CD1c-positive myeloid dendritic cell (primary cell): ENCODE data around the gene FAM114A2.
"Not testable (repeated sequence)": the region's sequence is repeated elsewhere in the genome, so short reads cannot be mapped to it uniquely, and the experiment has no call there.

Experiments used
- DNase-seq: peaks from one replicate; pipeline ENCODE4 v3.0.0-alpha.2; 2016; ENCODE audit errors: extremely low spot score

Gene FAM114A2

DNA sequence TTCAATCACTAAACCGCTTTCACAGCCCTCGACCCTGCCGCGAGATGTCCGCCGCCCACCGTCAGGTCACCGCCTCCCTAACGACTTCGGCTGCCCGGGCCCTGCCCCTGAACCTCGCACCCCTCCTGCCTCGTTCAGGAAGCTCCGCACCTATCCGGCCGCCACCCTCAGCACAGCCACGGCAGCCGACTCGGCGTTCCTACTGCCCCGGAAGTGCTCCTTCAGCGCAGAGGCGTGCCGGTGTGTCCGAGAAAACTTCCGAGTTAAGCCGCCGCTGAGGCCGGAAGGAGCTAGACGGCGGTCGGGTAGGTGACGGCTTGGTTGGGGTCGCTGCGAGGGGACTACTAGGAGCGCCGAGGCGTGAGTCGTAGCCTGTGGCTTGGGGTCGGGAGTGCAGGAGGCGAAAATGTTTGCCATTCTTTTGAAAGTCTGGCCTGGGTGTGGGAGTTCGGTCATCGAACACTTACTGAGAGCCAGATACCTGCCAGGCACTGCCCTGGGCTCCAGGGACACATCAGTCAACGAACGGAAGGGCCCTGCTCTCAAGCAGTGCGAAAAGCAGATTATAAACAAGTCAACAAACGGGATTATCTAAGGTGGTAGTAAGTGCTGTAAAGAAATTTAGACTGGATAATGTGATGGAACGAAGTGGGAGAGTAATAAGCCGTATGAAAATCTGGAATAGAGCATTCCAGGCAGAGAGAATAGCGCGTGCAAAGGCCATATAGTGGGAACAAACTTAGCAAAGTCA lies at the start of gene FAM114A2, which contains the start of gene MFAP3:
Gene FAM114A2 (minus strand): TSS at position 204 of the 751 bp plus-strand sequence. CDS start 3,957 bp downstream, outside the sequence.
Gene MFAP3 (plus strand): TSS at position 261 of the 751 bp plus-strand sequence. CDS start 10,756 bp downstream, outside the sequence.
- peak; percentile 92 for DNase-seq

DNA sequence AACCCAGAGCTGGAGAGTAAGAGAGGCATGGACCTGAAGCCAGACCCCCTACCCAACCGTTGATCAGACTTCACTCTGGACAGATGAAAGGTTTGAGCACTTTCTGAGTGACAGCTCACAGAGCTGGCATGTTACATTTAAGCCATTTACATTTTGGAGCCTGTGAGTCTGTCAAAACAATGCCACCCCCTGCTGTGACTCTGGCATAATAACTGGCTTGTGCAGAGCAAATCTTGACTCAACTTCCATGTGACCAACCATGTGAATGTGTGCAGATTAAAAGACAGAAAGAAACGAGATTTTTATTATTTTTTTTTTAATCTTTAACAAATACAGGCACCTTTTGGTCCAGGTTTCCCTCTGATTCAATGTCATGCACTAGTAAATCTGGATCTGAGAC lies 48.5 kb upstream of the FAM114A2 start:
- DNase-seq: no peak

DNA sequence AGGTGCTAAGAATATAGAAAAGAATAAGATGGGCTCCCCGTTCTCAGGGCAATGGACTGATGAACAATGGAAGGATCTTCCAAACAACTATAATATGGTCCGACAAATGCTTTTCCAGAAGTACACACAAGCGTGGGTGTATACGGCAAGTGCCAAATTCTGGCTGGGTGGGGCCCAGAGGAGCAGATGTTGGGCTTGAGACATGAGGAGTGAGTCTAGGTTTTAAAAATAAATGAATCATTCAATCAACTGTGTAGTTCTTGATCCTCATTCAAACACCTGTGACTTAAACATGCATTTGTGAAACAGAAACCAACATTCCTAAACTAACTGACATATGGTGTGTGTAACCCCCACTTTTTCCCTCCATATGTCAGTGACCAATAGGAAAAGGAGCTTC lies 47.9 kb upstream of the FAM114A2 start:
- DNase-seq: no peak

DNA sequence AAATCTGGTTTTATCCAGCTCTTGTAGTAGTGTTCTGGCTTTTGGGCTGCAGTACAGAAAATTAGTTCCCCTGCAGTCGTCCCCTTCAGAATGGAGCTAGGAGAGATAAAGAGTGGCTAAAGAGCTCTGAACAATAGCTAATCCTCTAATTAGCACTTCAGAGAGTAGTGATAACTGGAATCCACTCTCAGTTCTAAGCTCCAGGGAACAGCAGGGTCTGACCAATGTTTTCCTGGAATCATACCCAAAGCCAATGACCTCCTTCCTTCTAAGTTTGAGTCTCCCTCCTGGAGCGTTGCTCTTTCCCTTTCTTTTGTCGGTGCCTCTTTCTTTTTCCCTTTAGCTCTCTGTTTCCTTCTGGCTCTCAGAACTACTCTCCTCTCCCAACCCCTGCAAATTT lies 47.4 kb upstream of the FAM114A2 start:
- no peak for DNase-seq

DNA sequence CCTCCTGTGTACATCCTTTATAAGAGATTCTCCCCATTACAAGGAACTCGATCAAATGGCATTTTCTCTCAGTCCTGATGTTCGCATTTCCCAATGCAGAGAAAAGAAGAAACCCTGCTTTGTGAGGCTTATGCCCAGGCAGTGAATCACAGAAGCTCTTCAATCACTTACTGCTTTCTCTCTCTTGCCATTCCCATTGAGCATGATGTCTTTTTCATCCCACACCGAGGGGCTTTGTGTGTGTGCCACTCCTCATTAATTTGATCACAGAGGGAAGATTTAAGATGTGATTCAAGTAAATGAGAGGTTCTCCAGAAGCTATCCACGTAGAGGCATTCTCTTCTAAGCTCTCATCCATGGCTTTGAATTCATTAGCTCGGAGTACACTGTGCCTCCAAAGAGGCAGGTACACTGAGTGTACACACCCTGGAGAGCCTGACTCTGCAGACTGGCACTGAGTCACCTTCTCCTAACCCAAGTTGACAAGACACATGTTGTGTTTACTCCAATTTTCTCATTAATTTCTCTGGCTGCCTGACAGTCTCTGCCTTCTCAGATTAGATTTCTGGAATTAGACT lies 45.4 kb upstream of the FAM114A2 start:
- DNase-seq: no peak

DNA sequence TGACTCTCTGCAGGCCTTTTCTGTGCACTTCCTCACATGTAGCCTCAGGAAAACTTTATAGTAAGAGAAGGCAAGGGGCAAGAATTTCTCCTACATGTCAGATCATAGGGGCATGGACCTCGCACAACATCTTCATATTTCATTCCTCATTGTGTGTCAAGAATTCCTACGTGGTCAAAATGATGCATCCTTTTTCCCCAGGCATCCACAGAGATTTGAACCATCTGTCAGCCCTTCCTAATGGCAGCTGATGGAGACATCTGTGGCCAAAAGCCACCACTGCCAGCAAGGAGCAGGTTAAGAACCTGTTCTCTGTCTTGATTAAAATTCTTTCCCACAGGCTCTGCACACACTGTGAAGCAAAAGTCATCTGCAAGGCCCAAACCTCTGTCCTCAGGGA lies 42.5 kb upstream of the FAM114A2 start:
- DNase-seq: no peak

DNA sequence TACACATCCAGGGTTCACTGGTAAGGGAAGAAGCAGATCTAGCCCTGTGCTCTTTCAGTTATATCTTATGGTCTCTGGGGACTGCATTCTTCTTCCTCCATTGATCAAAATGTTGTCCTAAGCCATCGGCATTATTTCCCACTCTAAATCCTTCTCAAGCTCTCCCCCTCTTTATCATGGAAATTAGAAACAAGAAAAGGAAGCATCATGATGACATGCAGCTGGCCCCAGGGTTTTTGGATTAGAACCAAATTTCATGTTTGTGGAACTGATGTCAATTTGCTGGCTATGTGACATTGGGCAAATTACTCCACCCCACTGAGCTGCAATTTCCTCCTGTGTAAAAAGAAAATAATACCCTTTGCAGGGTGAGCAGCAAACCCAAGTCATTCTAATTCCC lies 39.6 kb upstream of the FAM114A2 start:
- no peak for DNase-seq

DNA sequence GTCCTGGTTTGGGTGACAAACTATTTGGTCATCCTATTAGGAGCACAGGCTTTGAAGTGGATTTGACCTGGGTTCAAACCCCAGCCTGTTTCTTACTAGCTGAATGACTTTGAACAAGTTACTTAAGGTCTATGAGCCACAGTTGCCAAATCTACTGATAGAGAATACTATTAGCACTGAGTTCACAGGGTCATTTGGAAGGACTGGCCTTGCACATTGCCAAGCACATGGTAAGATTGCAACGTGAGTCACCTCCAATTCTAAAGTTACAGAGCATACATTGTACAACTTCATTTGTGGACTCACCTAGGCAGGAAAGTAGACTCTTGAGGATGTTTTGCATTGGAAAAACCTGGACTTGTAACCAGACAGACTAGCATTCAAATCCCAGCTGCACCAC lies 39.0 kb upstream of the FAM114A2 start:
- DNase-seq: no peak

DNA sequence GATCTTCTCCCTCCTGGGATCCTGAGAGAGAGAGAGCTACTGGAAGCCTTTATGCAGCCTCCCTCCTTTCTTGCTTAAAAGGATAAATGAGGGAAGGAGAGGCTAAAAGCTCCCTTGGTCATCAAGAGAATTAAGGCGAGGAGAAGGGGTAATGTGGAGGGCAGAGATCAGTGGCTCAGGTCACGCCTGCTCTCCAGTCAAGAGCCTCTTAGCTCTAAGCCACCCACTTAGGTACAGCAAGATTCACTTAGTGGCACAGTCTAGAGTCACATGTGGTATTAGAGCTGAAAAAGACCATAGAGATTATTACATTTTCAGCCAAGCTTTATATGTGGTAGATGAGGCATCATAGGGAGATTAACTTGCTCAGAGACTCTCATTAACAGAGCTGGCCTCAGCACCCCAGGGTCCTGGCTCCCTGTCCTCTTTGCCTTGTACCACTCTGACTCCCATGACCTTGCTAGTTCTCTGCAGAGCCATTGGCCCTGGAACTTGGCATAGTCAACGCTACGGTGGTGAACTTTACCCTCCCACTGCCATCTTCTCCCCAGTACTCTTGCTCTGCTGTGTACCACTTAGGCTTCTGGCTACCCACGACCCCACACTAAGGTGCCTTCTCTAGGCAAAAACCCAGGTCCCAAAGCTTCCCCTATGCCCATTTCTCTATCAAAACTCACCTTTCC lies 37.7 kb upstream of the FAM114A2 start:
- DNase-seq: no peak

DNA sequence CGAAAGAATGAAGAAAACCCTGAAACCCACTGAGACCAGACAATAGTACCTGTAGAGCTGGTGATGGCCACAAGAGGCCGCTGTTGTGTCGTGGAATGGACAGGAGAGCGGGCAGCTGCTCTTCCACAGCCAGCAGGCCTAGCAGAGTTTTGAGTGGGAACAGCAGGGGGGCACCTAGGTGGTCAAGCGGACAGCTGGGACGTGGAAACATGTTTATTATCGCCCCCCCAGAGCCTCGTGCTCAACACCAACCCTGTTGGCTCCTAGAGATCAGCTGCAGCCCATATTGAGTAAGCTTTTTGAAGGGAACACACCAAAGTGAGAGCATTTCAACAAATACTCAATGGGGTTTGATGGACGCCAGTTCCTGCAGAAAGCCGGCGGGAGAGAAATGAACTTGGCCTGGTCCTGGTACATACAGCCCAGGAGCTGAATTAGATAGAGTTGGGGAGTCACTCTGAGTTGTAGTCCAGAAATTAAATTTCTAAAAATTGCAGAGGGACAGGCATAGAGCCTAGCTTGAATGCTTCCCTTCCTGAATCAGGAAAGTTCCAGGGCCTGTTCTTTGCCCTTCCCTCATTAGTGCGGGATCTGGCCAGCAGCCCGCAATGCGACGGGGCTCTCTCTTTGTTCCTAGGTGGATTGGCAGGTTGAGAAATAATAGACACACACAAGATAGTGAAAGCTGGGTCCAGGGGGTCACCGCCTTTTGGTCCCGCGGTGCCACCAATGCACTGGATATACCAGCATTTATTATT lies 33.9 kb upstream of the FAM114A2 start:
- DNase-seq: peak; percentile 81

DNA sequence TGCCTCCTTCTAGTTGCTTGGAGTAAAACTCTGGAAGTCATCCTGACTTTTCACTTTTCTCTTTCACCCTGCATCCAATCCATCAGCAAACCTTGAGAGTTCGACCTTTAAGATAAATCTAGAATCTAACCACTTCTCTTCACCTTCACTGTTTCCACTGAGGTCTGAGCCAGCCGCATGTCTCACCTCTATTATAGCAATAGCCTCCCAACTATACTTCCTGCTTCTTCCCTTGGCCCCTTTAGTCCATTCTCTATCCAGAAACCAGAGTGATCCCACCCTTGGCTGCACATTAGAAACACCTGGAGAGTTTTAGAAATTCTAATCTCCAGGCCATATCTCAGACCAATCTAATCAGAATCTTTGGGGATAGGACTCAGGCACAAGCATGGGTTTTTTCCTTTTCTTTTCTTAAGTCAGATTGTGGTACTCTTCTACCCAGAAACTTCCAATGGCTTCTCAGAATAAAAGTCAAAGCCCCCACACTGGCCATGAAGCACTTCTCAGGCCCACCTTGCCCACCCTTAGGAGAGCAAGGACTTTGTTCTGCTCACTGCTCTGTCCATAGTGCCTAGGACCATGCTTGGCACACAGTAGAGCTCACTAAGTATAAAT lies 33.2 kb upstream of the FAM114A2 start:
- no peak for DNase-seq

DNA sequence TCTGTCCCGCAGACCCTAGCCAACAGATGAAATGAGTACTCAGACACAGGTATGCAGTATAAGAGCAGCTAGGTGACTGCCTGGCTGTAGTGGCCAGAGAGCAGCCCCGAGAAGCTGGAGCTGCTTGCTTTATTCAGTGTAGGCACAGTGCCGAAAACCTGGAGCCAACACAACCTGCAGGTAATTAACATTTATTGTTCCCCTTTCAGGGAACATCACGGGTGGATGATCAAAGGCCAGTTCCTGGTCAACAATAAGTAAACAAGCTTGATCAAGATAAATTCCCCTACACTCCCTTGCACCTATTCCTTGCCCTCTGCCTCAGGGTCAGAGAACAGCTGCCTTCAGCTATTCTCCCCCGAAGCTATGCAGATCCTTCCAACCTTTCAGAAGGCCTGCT lies 31.1 kb upstream of the FAM114A2 start:
- not testable (repeated sequence) for DNase-seq

DNA sequence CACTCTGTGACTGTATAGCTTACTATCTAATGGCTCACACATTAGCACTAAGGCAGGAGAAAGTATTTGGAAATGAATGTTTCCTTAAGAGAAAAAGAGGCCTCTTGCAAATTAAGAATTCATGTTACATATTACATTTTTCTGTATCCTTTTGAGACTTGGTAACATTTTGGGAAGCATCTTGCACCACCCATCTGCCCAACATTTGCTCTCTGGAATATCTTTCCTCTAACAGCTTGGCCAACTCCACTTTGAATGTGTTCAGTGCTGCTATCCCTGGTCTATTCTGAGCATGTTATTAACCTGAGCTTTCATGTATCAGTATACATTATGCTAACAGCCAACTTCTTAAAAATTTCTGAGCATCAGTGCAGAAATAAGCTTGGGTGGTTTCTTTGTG lies 27.3 kb upstream of the FAM114A2 start:
- DNase-seq: no peak

DNA sequence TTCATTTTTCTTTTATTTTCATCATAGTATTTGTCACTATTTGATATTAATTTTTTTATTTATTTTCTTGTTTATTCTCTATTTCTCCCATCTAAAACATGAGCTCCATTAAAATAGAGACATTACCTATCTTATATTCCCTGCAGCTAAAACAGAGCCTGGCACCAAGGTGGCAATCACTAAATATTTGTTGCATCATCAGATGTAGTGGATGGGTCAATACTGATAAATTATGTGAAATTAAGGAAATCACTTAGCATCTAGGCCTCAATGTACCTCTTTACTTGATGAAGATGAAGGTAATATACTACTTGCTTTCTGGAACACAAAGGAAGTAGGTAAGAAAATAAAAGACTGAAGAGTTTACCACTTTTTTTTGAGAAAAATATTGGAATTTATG lies 24.7 kb upstream of the FAM114A2 start:
- no peak for DNase-seq

DNA sequence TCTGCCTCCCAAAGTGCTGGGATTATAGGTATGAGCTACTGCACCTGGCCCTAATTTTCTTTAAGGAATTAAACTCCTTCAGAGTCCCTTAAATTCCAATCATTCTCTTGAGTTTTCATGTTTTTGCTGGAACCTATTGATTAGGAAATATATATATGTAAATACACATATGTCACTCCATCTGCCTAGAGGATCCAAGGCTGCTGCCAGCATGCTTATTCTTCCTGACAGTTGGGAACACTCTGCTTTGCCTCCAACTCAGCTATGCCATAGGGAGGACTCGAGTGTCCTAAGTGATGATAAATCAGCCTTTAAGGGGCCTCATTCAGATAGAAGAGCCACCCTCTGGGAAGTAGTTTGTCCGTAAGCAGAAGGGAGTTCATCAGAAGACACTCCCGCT lies 21.9 kb upstream of the FAM114A2 start:
- no peak for DNase-seq

DNA sequence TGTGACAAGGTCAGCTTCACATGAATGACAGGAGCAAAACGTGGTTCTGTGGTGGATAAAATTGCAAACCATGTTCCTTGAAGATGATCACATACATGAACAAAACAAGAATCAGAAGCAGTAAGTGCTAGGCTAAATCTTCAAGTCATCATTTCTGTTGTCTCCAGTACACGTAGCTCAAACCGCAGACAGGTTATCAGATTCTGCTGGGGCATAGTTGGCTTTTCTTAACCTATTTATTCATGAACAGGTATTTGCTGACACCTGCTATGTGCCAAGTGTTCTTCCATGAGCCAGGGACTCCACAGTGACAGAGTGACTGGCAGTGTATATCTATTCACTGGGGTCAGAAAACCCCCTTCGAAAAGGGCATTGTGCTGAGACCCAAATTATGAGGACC lies 20.9 kb upstream of the FAM114A2 start:
- no peak for DNase-seq

DNA sequence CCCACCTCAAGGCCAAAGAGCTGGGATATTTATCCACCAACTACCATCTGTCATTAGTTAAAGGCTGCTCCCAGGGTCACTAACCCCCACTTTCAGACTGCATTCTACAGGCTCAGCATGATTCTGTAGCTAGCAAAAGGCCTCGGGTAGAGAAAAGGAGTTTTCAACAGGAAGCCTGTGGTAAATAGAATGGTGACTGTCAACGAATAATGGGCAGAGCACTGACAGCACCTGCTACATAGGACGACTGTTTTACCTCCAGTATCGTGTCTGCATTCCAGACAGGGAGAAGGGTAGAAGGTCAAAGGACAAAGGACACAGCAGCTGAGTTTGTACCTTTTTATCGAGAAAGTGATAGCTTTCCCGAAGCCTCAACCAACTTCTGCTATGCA lies 20.3 kb upstream of the FAM114A2 start:
- no peak for DNase-seq

DNA sequence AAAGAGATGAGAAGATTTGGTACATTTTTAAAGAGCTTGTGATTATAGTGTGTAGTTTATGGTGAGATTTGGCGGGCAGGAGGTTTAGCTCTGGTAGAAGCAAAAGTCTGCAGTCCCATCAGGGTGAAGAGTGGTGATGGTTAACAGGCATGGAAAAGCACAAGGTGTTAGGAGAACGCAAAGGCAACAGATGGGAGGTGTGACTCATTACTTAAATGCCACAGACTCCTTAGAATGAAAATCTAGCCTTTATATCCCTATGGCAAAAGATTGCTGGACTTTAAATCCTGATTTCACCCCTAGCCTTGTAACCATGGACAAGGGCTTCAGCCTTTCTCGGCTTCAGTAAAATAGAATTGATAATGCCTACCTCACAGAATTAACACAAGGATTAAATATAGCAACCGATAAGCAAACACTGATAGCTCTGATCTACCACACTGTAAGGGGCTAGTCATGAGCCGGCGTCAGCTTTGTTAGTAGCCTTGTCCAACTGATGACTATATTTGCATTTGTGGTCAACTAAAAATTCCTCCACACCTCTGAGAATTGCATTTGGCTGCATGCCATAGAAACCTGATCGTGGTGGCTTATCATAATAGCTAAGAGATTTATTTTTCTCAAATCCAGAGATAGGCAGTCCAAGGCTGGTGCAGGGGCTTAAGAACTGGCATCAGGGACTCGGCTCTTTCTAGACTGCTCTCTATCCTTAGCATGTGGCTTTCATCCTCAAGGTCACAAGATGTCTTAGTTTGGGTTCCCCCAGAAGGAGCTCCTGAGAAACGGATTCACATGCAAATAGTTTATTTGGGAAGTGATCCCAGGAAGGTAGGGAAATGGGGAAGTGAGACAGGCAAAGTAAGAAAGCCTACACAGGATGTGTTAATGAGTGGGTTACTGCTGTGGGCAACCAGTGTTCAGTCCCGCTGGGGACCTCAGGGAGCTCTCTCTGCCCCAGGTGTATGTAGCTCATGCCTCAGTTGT lies 19.6 kb upstream of the FAM114A2 start:
- peak; percentile 45 for DNase-seq

DNA sequence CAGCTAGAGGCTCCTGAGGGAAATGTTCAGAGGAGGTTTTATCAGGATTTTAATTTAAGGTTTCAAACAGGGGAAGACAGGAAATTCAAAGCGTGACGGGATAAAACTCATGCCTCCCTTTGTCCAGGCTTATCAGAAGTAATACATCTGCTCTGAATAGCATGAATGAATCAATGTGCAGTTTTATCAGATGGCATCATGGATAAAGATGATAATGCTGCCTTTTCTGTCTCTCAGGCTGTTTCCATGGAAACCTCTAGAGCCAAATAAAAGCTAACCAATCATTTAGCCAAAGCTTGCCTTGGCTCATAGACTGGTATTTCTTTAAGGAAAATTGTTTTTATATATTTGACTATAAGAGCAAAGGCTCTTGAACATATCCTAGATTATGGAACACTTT lies 16.5 kb upstream of the FAM114A2 start:
- DNase-seq: no peak

DNA sequence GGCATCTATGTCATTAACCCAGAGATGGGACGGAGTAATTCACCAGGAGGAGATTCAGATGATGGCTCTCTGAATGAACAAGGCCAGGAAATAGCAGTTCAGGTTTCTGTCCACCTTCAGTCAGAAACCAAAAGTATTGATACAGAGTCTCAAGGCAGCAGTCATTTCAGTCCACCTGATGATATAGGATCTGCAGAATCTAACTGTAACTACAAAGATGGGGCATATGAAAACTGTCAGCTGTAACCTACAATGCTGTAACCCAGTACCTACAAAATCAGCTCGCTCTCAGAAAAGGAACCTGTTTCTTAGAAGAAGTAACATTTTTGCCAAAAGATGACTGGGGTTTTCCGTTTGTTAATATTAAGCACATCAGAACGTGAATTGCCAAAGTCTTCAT lies 14.8 kb upstream of the FAM114A2 start:
- no peak for DNase-seq

DNA sequence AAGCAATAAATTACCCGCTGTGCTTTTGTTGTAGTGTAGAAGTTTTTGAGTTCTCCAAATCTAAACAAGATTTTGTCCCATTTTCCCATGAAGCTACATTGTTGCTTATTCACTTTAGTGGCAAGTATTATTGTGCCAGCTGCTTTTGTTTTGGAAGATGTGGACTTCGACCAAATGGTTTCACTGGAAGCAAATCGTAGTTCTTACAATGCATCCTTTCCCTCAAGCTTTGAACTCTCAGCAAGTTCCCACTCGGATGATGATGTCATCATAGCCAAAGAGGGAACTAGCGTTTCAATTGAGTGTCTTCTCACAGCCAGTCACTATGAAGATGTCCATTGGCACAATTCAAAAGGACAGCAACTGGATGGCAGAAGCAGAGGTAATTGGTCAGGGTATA lies 10.9 kb upstream of the FAM114A2 start:
- peak; percentile 57 for DNase-seq
